Measurements from ENCODE around the gene SH3BP1.
"Not testable (repeated sequence)": the region's sequence is repeated elsewhere in the genome, so short reads cannot be mapped to it uniquely, and the experiment has no call there.

Gene SH3BP1

DNA sequence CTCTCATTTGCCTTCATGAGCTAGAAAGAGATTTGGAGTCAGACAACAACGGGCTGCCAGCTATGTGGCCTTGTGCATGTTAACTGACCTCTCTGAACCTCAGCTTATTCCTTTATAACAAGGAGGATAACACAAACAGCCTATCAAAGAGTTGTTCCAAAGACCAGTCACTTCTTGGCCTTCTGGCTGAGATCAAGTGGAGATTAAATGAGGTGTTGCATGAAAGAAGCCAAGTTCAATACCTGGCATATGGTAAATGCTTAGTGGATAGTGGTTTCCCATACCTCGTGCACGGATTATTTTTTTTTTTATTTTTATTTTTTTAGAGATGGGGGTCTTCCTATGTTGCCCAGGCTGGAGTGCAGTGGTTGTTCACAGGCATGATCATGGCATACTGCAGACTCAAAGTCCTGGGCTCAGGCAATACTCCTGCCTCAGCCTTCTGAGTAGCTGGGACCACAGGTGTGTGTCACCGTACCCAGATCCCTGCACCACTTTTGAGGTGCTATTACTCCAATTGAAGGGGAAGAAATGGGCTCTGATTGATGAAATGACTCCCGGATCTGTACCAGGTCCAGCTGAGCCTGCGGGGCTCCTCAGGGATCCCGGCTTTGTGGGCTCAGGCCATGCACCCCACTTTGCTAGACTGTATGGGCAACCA lies 40.9 kb downstream of the SH3BP1 start:
- no peak for DNase-seq

DNA sequence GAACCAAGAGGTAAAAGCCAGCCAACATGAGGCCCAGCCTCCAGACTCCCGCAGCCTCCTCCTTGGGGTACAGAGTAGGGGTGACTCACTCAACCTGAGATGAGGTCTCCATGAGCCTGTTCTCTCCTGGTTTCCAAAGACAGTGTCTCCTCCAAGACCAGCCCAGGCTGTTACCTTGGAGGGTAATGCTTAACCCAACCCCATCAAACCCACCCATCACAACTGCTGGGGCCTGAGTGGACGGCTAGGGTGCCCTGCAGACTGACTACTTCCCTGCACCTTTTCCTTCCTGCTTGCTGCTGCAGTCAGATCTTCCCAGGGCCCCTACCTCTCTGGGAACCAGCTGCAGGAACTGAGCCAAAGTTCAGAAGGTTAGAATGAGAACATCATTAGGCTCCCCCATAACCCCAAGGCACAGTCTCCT lies 41.5 kb downstream of the SH3BP1 start:
- DNase-seq: no peak

GRCh38 chr22:37681556-37682049 lies 42.1 kb downstream of the SH3BP1 start:
- DNase-seq: peak; percentile 79 to 80

DNA sequence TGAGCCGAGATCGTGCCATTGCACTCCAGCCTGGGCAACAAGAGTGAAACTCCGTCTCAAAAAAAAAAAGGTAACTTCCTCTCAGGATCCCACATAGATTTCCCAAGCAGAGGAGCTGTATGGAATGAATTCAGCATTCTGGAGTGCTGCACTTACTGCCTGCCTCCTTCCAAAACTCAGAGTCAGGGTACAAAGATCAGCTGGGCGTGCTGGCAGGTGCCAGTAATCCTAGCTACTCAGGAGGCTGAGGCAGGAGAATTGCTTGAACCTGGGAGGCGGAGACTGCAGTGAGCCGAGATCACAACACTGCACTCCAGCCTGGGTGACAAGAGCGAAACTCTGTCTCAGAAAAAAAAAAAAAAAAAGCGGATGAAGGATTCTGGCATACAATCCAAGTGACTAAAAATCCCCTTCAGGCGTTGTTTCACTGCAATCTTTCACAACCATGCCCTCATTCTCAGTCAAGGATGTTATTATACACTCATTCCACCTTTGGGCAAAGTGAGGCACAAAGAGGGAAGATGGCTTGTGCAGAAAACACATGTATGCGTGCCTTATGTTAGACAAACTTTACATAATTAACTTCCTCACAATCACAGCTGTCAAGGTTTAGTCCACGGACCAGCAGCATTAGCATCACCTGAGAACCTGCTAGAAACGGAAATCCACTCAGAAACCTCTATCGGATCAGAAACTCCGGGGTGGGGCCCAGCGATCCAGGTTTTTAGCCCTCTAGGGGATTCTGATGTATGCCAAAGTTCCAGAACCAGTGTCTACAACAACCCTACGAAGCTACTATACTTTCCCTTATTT lies 45.5 kb downstream of the SH3BP1 start:
- DNase-seq: no peak

DNA sequence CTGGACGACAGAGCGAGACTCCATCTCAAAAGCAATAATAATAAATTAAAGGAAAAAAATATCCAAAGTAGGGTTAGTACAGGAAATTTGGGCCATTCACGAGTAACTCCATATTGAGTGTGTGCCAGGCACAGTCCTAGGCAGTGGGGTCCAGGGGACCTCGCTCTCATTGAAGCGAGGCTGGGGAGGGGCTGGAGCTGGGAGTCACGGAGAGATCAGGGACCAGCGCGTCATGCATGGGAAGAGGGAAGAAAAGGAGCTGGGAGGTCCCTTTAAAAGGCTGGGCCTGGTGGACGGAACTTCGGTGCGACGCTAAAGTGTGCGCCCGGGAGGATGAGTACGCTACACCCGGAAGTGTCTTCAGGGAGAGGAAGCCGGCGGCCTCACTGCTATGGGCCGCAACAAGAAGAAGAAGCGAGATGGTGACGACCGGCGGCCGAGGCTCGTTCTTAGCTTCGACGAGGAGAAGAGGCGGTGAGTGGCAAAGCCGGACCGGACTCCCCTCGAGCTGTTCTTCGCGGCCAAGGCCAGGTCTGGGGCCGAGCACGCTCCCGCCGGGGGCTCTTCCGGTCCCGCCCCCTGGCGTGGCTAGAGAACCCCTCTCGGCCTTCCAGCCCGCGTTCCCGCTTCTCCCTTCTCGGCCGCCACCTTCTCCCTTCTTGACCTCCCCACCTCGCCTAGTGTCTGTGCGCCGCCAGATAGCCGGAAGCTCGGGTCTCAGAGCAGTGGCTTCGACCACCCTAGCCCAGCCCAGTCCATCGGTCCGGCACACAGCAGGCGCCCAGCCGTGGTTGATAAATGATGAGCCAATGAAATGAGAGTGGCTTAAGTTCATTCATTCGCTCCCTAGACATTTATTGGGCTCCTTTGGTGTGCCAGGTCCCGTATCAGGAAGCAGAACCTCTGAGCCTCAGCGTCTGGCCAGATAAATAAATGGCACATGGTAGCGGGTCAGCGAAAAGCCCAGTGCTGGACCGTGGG lies 46.8 kb downstream of the SH3BP1 start, which contains the start of gene NOL12:
Gene NOL12, plus strand, starts transcription at position 342 of the 981 bp plus-strand sequence. Its CDS starts 50 bp downstream, at position 392.
- DNase-seq: peak; percentile 78 to 80

DNA sequence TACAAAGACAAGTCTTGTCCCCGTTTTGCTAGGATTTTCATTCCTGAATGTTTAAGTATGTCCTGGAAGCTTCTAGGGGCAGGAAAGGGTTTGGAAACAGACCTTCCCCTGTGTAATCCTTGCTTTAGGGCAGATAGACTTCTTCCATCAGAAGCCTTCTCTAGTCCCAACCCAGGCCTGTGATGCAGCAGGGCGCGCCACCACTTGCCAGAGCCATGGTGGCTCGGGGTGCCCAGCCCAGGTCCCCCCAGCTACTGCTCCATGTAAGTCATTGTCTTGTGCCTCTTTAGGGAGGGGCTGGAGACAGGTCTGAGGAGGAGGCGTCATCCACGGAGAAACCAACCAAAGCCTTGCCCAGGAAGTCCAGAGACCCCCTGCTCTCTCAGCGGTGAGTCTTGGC lies 50.9 kb downstream of the SH3BP1 start:
- DNase-seq: no peak

DNA sequence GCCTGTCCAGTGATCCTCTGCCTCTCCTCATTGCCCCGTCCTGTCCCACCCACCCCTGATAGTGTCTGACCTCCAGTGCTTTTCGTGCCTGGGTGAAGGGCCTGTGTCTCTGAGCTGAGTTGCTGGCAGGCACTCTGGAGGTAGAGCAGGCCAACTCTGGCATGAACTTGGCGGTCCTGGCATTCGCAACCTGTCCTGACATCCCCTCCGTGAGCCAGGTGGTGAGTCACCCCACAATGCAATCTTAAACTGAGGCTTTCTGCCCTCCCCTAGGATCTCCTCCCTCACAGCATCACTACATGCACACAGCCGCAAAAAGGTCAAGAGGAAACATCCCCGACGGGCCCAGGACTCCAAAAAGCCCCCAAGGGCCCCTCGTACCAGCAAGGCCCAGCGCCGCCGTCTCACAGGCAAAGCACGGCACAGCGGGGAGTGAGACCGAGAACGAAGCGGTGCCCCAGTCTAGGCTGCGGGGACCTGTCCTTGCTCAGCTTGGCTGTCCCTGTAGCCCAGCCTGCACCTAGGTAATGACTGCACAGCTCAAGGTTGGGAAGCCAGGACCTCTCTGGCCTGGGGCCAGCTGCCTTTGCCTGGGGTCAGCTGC lies 51.5 kb downstream of the SH3BP1 start:
- no peak for DNase-seq

GRCh38 chr22:37692627-37693285 lies 53.3 kb downstream of the SH3BP1 start:
- DNase-seq: no peak

- not testable (repeated sequence) for DNase-seq
Observed at GRCh38 chr22:37694131-37694530, 54.7 kb downstream of the SH3BP1 start.

DNA sequence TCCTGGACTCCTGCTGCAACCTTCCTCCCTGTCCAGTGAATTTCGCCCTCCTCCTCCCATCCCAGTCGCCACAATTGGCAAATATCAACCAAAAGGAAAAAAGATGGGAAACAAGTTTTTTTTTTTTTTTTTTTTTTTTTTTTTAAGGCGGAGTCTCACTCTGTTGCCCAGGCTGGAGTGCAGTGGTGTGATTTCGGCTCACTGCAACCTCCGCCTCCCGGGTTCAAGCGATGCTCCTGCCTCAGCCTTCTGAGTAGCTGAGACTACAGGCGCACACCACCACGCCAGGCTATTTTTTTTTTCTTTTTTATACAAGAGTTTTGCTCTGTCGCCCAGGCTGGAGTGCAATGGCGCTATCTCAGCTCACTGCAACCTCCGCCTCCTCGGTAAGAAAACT lies 56.8 kb downstream of the SH3BP1 start:
- not testable (repeated sequence) for DNase-seq

- DNase-seq: peak; percentile 89
Observed at GRCh38 chr22:37696657-37697537, 57.4 kb downstream of the SH3BP1 start, which contains the start of gene TRIOBP. Gene TRIOBP, plus strand, starts transcription at chr22:37697048. Its CDS starts 4,318 bp downstream, at chr22:37701366.

GRCh38 chr22:37697538-37697835 lies 58.0 kb downstream of the SH3BP1 start:
- DNase-seq: no peak

DNA sequence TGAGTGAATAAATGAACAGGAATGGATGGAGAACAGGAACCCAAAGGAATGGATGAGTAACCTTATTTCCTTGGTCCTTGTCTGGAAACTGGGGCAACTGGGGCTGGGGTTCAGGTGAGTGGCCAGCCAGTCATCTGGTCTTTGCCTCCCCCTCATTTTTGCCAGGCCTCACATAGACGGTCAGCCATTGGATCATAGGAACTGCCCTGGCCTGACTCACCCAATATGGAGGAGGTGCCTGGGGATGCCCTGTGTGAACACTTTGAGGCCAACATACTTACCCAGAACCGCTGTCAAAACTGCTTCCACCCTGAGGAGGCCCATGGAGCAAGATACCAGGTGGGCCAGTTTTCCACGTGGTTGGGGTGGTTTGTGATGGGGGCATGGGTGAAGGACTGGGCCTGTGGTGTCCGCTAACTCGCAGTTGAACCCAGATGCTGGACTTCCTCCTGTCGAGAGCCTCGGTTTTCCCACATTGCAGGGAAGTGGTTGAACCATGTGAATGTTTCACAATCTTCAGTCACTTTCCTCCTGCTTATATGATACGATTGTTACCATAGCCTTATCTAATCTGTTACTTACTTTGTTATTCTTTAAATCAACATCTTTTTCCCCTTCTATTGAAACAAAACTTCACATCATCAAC lies 61.8 kb downstream of the SH3BP1 start:
- no peak for DNase-seq

DNA sequence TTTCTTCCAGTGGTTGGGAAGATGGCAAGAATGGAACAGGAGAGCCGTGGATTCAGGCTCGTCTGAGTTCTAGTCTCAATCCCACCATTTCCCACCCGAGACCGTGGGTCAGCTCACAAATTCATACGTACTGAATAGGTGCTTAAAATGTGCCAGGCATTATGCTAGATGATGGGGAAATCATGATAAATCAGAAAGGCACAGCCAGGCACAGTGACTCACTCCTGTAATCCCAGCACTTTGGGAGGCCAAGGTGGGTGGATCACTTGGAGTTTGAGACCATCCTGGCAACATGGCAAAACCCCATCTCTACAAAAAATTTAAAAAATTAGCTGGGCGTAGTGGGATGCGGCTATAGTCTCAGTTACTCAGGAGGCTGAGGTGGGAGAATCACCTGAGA lies 64.4 kb downstream of the SH3BP1 start:
- DNase-seq: no peak

DNA sequence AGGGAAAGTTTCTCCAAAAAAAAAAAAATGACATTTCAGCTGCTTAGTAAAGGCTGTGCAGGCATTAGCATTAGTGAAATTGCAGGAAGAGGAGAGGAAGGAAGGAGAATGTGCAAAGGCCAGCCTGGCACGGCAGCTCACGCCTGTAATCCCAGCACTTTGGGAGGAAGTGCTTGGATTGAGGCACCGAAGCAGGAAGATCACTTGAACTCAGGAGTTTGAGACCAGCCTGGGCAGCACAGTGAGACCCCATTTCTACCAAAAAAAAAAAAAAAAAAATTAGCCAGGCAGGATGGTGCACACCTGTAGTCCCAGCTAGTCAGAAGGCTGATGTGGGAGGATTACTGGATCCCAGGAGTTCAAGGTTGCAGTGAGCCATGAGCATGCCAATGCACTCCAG lies 65.2 kb downstream of the SH3BP1 start:
- no peak for DNase-seq

DNA sequence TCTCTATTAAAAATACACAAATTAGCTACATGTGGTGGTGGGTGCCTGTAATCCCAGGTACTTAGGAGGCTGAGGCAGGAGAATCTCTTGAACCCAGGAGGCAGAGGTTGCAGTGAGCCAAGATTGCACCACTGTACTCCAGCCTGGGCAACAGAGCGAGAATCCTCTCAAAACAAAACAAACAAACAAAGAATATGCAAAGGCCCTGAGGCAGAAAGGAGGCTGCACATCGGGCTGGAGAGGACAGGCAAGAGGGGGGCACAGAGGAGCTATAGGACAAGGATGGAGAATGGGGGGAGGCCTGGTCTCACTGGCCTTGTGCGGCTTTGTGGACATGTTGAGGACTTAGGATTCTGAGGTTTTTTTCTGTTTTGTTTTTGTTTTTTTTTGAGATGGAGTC lies 65.7 kb downstream of the SH3BP1 start:
- no peak for DNase-seq
